ENCODE measurements around the gene SYT9.

DNA sequence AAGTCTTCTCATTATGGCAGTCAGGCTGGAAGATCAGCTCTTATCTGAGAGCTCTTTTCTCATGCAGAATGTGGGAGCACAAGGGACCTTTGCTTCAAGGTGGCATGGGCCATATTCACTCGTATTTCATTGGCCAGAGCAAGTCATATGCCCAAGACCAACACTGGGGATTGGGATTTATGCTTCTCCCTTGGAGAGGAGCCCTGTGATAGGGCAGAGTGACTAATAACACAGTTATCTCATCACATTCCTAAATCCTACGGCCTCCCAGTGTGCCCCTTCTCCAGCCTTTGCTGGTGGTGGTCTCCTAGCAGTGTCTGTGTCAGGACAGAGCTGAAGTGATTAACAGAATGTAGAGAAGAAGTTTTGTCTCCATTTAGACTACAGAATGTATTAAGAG is 48.6 kb downstream of the SYT9 start:
- TF ChIP-seq, protein P1, sequence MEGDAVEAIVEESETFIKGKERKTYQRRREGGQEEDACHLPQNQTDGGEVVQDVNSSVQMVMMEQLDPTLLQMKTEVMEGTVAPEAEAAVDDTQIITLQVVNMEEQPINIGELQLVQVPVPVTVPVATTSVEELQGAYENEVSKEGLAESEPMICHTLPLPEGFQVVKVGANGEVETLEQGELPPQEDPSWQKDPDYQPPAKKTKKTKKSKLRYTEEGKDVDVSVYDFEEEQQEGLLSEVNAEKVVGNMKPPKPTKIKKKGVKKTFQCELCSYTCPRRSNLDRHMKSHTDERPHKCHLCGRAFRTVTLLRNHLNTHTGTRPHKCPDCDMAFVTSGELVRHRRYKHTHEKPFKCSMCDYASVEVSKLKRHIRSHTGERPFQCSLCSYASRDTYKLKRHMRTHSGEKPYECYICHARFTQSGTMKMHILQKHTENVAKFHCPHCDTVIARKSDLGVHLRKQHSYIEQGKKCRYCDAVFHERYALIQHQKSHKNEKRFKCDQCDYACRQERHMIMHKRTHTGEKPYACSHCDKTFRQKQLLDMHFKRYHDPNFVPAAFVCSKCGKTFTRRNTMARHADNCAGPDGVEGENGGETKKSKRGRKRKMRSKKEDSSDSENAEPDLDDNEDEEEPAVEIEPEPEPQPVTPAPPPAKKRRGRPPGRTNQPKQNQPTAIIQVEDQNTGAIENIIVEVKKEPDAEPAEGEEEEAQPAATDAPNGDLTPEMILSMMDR (IDR thresholded peaks at IDR 0.05 in 8 of 11, conservative IDR thresholded peaks at IDR 0.05 in 3 of 11), result no peak
- no peak for TF ChIP-seq POLR2AphosphoS5 (IDR thresholded peaks at IDR 0.05)
